Measurements from ENCODE around the gene C18orf54. TPM values are rescaled to one million over a fixed set of nuclear protein-coding genes. Genes with fewer than 3 reads are reported as not detected.

Gene C18orf54
- total and polyA plus RNA-seq, 2 experiments from 2014 or later: 0.84 to 2.5 TPM

GRCh38 chr18:54393648-54394294 lies 36.1 kb downstream of the C18orf54 start:
- TF ChIP-seq, protein P1, sequence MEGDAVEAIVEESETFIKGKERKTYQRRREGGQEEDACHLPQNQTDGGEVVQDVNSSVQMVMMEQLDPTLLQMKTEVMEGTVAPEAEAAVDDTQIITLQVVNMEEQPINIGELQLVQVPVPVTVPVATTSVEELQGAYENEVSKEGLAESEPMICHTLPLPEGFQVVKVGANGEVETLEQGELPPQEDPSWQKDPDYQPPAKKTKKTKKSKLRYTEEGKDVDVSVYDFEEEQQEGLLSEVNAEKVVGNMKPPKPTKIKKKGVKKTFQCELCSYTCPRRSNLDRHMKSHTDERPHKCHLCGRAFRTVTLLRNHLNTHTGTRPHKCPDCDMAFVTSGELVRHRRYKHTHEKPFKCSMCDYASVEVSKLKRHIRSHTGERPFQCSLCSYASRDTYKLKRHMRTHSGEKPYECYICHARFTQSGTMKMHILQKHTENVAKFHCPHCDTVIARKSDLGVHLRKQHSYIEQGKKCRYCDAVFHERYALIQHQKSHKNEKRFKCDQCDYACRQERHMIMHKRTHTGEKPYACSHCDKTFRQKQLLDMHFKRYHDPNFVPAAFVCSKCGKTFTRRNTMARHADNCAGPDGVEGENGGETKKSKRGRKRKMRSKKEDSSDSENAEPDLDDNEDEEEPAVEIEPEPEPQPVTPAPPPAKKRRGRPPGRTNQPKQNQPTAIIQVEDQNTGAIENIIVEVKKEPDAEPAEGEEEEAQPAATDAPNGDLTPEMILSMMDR (IDR thresholded peaks at IDR 0.05; ENCODE audit: low read depth, low read length): no peak
- H3K27me3 ChIP-seq: no peaks in the 10 kb centered on the region
- no peaks in the 10 kb centered on the region for H3K9me3 ChIP-seq (ENCODE audit: low read depth)
- no peaks in the 10 kb centered on the region for H3K36me3 ChIP-seq
- DNase-seq (ENCODE audit: low read depth in 1 of 2, low spot score in 1 of 2): no peak
- peaks cover 3% of the 10 kb centered on the region for H3K4me1 ChIP-seq (ENCODE audit: low read depth)
- H3K27ac ChIP-seq: no peak overlapping the region
- H3K4me3 ChIP-seq: no peak overlapping the region

- no peak for DNase-seq (ENCODE audit: low read depth in 1 of 2, low spot score in 1 of 2)
- Histone ChIP-seq H3K27me3 (no peaks in the 10 kb centered on the region), H3K4me1 (ENCODE audit: low read depth) (peaks cover 3% of the 10 kb centered on the region), H3K4me3 (no peak overlapping the region), H3K27ac (no peak overlapping the region), H3K36me3 (no peaks in the 10 kb centered on the region), H3K9me3 (ENCODE audit: low read depth) (no peaks in the 10 kb centered on the region)
- TF ChIP-seq, protein P1 (IDR thresholded peaks at IDR 0.05; ENCODE audit: low read depth, low read length): no peak
Observed at GRCh38 chr18:54396760-54397159, 39.1 kb downstream of the C18orf54 start.

- TF ChIP-seq, protein P1 (IDR thresholded peaks at IDR 0.05; ENCODE audit: low read depth, low read length): no peak
- DNase-seq (ENCODE audit: low read depth in 1 of 2, low spot score in 1 of 2): no peak
- no peak overlapping the region for H3K4me3 ChIP-seq
- H3K4me1 ChIP-seq (ENCODE audit: low read depth): no peaks in the 10 kb centered on the region
- H3K36me3 ChIP-seq: no peaks in the 10 kb centered on the region
- no peaks in the 10 kb centered on the region for H3K27me3 ChIP-seq
- H3K27ac ChIP-seq: no peak overlapping the region
- H3K9me3 ChIP-seq (ENCODE audit: low read depth): no peaks in the 10 kb centered on the region
Observed at GRCh38 chr18:54405290-54405689, 47.6 kb downstream of the C18orf54 start.

DNA sequence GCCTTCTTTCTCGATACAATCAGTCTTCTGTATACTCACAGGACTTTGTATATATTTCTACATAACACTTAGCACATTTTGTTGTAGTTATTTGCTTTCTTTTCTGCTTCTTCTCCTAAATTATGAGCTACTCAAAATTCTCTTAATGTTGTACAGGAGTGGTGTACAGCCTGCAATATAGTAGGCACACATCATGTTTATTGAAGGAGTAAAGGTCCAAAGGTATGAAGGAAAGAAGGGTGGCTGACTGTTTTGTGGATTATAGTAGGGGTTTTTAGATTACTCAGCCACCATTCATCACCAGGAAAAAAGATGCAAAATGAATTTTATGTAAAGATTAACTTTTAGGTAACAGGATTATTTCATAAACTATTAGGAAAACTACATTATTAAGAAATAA lies 54.1 kb downstream of the C18orf54 start:
- no peaks in the 10 kb centered on the region for H3K27me3 ChIP-seq
- H3K4me3 ChIP-seq: no peak overlapping the region
- H3K9me3 ChIP-seq (ENCODE audit: low read depth): no peaks in the 10 kb centered on the region
- TF ChIP-seq, protein P1 (IDR thresholded peaks at IDR 0.05; ENCODE audit: low read depth, low read length): no peak
- DNase-seq (ENCODE audit: low read depth in 1 of 2, low spot score in 1 of 2): no peak
- H3K4me1 ChIP-seq (ENCODE audit: low read depth): no peaks in the 10 kb centered on the region
- no peaks in the 10 kb centered on the region for H3K36me3 ChIP-seq
- no peak overlapping the region for H3K27ac ChIP-seq

DNA sequence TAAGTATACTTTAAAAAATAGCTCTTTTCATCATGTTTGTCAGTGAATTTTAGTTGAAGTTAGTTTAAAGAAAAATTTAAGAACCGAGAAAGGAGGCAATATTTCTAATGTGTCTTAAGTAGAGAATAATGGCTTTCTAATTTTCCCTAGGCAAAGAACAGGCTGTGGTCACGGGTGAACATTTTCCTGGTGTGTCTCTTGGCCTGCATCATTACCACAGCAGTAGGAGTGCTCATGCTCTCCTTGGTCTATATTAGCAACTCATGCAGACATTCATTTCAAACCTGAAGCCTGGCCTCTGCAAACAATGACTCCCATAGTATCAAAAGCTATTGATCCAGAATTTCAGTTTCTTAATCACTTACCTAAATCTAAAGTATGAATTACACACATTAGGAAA lies 57.4 kb downstream of the C18orf54 start:
- DNase-seq (ENCODE audit: low read depth in 1 of 2, low spot score in 1 of 2): no peak
- no peaks in the 10 kb centered on the region for H3K4me1 ChIP-seq (ENCODE audit: low read depth)
- TF ChIP-seq, protein P1 (IDR thresholded peaks at IDR 0.05; ENCODE audit: low read depth, low read length): no peak
- no peaks in the 10 kb centered on the region for H3K36me3 ChIP-seq
- no peak overlapping the region for H3K27ac ChIP-seq
- no peaks in the 10 kb centered on the region for H3K27me3 ChIP-seq
- H3K9me3 ChIP-seq (ENCODE audit: low read depth): no peaks in the 10 kb centered on the region
- H3K4me3 ChIP-seq: no peak overlapping the region

Measured in cardiac muscle cell (in vitro differentiated cells and primary cell).